Measurements from ENCODE around the gene TM9SF1. TPM values are rescaled to one million over a fixed set of nuclear protein-coding genes. Genes with fewer than 3 reads are reported as not detected.
"Not testable (repeated sequence)": the region's sequence is repeated elsewhere in the genome, so short reads cannot be mapped to it uniquely, and the experiment has no call there.

TM9SF1 gene
- total RNA-seq, 1 experiment from 2014 or later: 44.7 TPM

DNA sequence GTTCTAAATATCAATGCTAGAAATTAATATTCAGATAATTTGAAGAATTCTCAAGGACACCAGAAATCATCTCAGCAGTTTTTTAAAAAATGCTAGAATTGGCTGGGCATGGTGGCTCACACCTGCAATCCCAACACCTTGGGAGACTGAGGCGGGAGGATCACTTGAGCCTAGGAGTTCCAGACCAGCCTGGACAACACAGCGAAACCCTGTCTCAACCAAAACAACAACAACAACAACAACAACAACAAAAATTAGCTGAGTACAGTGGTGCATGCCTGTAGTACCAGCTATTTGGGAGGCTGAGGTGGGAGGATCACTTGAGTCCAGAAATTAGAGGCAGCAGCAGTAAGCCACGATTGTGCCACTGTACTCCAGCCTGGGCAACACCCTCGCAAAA lies 23.8 kb upstream of the TM9SF1 start:
- ATAC-seq (no peak), DNase-seq (ENCODE audit: low read depth, low spot score) (no peak)
- Histone ChIP-seq H3K36me3 (ENCODE audit: control insufficient read depth, insufficient read depth, low read length) (peaks cover 5% of the 10 kb centered on the region), H3K27ac (ENCODE audit: low read length) (no peak overlapping the region), H3K4me3 (ENCODE audit: low read depth in 2 of 2, low read length in 2 of 2) (no peak overlapping the region), H3K27me3 (ENCODE audit: control insufficient read depth, insufficient read depth, low read length) (no peaks in the 10 kb centered on the region), H3K9me3 (ENCODE audit: control insufficient read depth, insufficient read depth, low read depth, low read length) (no peaks in the 10 kb centered on the region), H3K4me1 (ENCODE audit: control insufficient read depth, insufficient read depth, low read length) (peaks cover 3% of the 10 kb centered on the region)
- TF ChIP-seq, protein P1, sequence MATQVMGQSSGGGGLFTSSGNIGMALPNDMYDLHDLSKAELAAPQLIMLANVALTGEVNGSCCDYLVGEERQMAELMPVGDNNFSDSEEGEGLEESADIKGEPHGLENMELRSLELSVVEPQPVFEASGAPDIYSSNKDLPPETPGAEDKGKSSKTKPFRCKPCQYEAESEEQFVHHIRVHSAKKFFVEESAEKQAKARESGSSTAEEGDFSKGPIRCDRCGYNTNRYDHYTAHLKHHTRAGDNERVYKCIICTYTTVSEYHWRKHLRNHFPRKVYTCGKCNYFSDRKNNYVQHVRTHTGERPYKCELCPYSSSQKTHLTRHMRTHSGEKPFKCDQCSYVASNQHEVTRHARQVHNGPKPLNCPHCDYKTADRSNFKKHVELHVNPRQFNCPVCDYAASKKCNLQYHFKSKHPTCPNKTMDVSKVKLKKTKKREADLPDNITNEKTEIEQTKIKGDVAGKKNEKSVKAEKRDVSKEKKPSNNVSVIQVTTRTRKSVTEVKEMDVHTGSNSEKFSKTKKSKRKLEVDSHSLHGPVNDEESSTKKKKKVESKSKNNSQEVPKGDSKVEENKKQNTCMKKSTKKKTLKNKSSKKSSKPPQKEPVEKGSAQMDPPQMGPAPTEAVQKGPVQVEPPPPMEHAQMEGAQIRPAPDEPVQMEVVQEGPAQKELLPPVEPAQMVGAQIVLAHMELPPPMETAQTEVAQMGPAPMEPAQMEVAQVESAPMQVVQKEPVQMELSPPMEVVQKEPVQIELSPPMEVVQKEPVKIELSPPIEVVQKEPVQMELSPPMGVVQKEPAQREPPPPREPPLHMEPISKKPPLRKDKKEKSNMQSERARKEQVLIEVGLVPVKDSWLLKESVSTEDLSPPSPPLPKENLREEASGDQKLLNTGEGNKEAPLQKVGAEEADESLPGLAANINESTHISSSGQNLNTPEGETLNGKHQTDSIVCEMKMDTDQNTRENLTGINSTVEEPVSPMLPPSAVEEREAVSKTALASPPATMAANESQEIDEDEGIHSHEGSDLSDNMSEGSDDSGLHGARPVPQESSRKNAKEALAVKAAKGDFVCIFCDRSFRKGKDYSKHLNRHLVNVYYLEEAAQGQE (IDR thresholded peaks at IDR 0.05; ENCODE audit: insufficient read depth in 1 of 2, low read depth in 2 of 2, low read length in 1 of 2): no peak
- TF ChIP-seq SIN3A (IDR thresholded peaks at IDR 0.05; ENCODE audit: borderline replicate concordance, insufficient read depth, low read depth, low read length): no peak
- TF ChIP-seq TCF7L2 (IDR thresholded peaks at IDR 0.05; ENCODE audit: low read depth, low read length): no peak
- no peak for TF ChIP-seq POLR2AphosphoS5 (IDR thresholded peaks at IDR 0.05; ENCODE audit: low read depth, low read length)
- TF ChIP-seq, protein P2, sequence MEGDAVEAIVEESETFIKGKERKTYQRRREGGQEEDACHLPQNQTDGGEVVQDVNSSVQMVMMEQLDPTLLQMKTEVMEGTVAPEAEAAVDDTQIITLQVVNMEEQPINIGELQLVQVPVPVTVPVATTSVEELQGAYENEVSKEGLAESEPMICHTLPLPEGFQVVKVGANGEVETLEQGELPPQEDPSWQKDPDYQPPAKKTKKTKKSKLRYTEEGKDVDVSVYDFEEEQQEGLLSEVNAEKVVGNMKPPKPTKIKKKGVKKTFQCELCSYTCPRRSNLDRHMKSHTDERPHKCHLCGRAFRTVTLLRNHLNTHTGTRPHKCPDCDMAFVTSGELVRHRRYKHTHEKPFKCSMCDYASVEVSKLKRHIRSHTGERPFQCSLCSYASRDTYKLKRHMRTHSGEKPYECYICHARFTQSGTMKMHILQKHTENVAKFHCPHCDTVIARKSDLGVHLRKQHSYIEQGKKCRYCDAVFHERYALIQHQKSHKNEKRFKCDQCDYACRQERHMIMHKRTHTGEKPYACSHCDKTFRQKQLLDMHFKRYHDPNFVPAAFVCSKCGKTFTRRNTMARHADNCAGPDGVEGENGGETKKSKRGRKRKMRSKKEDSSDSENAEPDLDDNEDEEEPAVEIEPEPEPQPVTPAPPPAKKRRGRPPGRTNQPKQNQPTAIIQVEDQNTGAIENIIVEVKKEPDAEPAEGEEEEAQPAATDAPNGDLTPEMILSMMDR (IDR thresholded peaks at IDR 0.05): no peak
- BruUV-seq (replicated peaks): no TSS peak
- CTCF ChIA-PET: interaction anchor here (0.7 kb wide), 2 partner anchors 183 to 212 kb away, joined by 11 to 13 read pairs; no protein-coding TSS in a partner anchor
- in situ Hi-C loops (cut with HindIII; ENCODE audit: low pct_unique_long_range_greater_than_20kb, low sequenced_read_pairs): no loop called here
- intact Hi-C loops (cut with micrococcal nuclease; ENCODE audit: unreplicated experiment): no loop called here
- POLR2A ChIA-PET: no interaction called here

DNA sequence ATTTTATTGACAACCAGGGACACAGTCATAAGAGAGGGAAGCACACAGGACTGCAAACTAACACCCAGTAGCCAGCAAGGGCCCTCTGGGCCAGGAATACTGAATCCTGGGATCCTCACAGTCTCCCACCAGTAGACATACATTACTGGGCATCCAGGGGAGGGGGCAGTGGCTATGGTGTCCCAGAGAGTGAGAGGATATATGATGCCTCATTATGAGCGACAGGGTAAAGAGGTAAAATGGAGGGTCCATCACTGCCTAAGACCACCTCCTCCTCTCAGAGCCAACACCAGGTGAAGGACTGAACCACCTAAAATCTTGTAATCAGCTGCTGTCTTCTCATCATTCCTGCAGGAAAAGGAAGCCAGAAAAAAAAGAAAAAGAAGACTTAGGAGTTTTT lies 21.6 kb upstream of the TM9SF1 start:
- intact Hi-C loops (cut with micrococcal nuclease; ENCODE audit: unreplicated experiment); H3K4me1 ChIP-seq (ENCODE audit: control insufficient read depth, insufficient read depth, low read length); POLR2A ChIA-PET; BruUV-seq (replicated peaks); H3K9me3 ChIP-seq (ENCODE audit: control insufficient read depth, insufficient read depth, low read depth, low read length); in situ Hi-C loops (cut with HindIII; ENCODE audit: low pct_unique_long_range_greater_than_20kb, low sequenced_read_pairs); CTCF ChIA-PET; DNase-seq (ENCODE audit: low read depth, low spot score); ATAC-seq; H3K27me3 ChIP-seq (ENCODE audit: control insufficient read depth, insufficient read depth, low read length); H3K27ac ChIP-seq (ENCODE audit: low read length); H3K36me3 ChIP-seq (ENCODE audit: control insufficient read depth, insufficient read depth, low read length); H3K4me3 ChIP-seq (ENCODE audit: low read depth in 2 of 2, low read length in 2 of 2): not testable (repeated sequence)

DNA sequence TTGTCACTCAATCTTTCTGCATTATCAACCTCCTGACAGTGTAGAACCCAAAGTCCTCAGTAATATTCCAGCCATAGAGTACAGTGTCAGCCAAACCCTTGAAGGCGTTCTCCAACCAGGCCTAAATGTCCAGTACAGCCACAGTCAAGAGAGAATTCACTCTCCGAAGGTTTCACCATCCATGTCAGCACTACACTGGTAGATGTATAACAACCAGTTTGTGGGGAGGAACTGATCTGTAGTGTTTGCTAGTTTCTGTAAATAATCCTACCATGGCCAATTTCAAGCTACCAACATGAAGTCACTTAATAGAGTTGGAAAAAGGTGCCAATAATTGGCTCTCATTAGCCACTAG lies 21.1 kb upstream of the TM9SF1 start:
- BruUV-seq (replicated peaks): no TSS peak
- in situ Hi-C loops (cut with HindIII; ENCODE audit: low pct_unique_long_range_greater_than_20kb, low sequenced_read_pairs) (no loop called here), intact Hi-C loops (cut with micrococcal nuclease; ENCODE audit: unreplicated experiment) (no loop called here)
- Histone ChIP-seq H3K9me3 (ENCODE audit: control insufficient read depth, insufficient read depth, low read depth, low read length) (no peaks in the 10 kb centered on the region), H3K4me3 (ENCODE audit: low read depth in 2 of 2, low read length in 2 of 2) (peak overlapping the region; percentile 74 to 77), H3K4me1 (ENCODE audit: control insufficient read depth, insufficient read depth, low read length) (peaks cover 9% of the 10 kb centered on the region), H3K27me3 (ENCODE audit: control insufficient read depth, insufficient read depth, low read length) (no peaks in the 10 kb centered on the region), H3K27ac (ENCODE audit: low read length) (peak overlapping the region; percentile 48), H3K36me3 (ENCODE audit: control insufficient read depth, insufficient read depth, low read length) (peaks cover 5% of the 10 kb centered on the region)
- ATAC-seq (no peak), DNase-seq (ENCODE audit: low read depth, low spot score) (no peak)
- ChIA-PET CTCF (interaction anchor here (0.6 to 1.0 kb wide), 2 partner anchors 83 to 111 kb away, joined by 3 to 10 read pairs; no protein-coding TSS in a partner anchor), POLR2A (no interaction called here)
- TF ChIP-seq SIN3A (IDR thresholded peaks at IDR 0.05; ENCODE audit: borderline replicate concordance, insufficient read depth, low read depth, low read length) (no peak), POLR2AphosphoS5 (IDR thresholded peaks at IDR 0.05; ENCODE audit: low read depth, low read length) (no peak), TCF7L2 (IDR thresholded peaks at IDR 0.05; ENCODE audit: low read depth, low read length) (no peak)
- TF ChIP-seq, protein P1 (IDR thresholded peaks at IDR 0.05; ENCODE audit: insufficient read depth in 1 of 2, low read depth in 2 of 2, low read length in 1 of 2): no peak
- TF ChIP-seq, protein P2 (IDR thresholded peaks at IDR 0.05): no peak

All from Panc1 (cell line).